Thoracic aorta (tissue), 2 donors: Measurements from ENCODE around the gene GLOD4. TPM values are rescaled to one million over a fixed set of nuclear protein-coding genes. Genes with fewer than 3 reads are reported as not detected.
A peak's percentile ranks its signal among the peaks of the same experiment; 100 is the strongest.

ENCODE experiments used
- ATAC-seq: fragments of 150-250 bp; one replicate; pipeline ENCODE4 v1.8.0; 2017; ENCODE audit warnings: low read depth; ENCODE audit not compliant: insufficient number of reproducible peaks, low FRiP score
- DNase-seq: peaks from one replicate; pipeline ENCODE4 v3.0.0-alpha.2; 2020; ENCODE audit warnings: low spot score
- H3K27ac ChIP-seq, 2 donors: fragments of 200-600 bp; sonication (generic); 1 replicate in 1 of 2; 2 replicates in 1 of 2; pipeline ENCODE4 v1.5.1; 2016; ENCODE audit warnings: mild to moderate bottlenecking in 2 of 2, moderate library complexity in 2 of 2
- H3K27me3 ChIP-seq: fragments of 200-600 bp; sonication (generic); replicated peaks from 2 replicates; pipeline ENCODE4 v1.6.0; 2016; ENCODE audit warnings: mild to moderate bottlenecking; ENCODE audit not compliant: insufficient read depth
- H3K36me3 ChIP-seq: fragments of 200-600 bp; sonication (generic); one replicate; pipeline ENCODE4 v1.5.1; 2016
- H3K4me1 ChIP-seq, 2 donors: fragments of 200-600 bp; sonication (generic); 1 replicate in 1 of 2; 2 replicates in 1 of 2; pipeline versions ENCODE4 v1.5.1 to v1.6.0; 2016; ENCODE audit warnings: low read depth in 2 of 2, mild to moderate bottlenecking in 1 of 2; ENCODE audit not compliant: control insufficient read depth in 1 of 2
- H3K4me3 ChIP-seq: fragments of 200-600 bp; sonication (generic); 2 replicates; pipeline ENCODE4 v1.5.1; 2016; ENCODE audit warnings: mild to moderate bottlenecking
- H3K9me3 ChIP-seq: fragments of 200-600 bp; sonication (generic); 2 replicates; pipeline ENCODE4 v1.5.1; 2016
- CTCF ChIP-seq: fragments of 200-600 bp; sonication (generic); IDR thresholded peaks from one replicate; pipeline ENCODE4 v1.5.1; 2019; ENCODE audit warnings: antibody characterized with exemption
- total RNA-seq, 2 donors: library from RNA; depleted of rRNA; stranded (reverse); fragments of >200 nt; gene quantifications; one replicate each; pipeline versions ENCODE4 v1.1.0 to v1.2.3, GENCODE V29; 2016

The GLOD4 gene
- total RNA-seq, 2 donors from 2014 or later = 28.7 to 47.4 TPM

- Histone ChIP-seq H3K36me3 (peaks cover 55% of the 10 kb centered on the region), H3K9me3 (no peaks in the 10 kb centered on the region), H3K27ac (no peak overlapping the region), H3K4me3 (no peak overlapping the region), H3K4me1 (no peaks in the 10 kb centered on the region), H3K27me3 (no peaks in the 10 kb centered on the region)
- DNase-seq (no peak), ATAC-seq (no peak)
- TF ChIP-seq CTCF = no peak
Observed at GRCh38 chr17:742147-742793, 39.8 kb downstream of the GLOD4 start.

- DNase-seq = no peak
- H3K4me1 ChIP-seq = no peaks in the 10 kb centered on the region
- H3K9me3 ChIP-seq = no peaks in the 10 kb centered on the region
- no peaks in the 10 kb centered on the region for H3K27me3 ChIP-seq
- TF ChIP-seq CTCF = no peak
- no peak overlapping the region for H3K4me3 ChIP-seq
- H3K36me3 ChIP-seq = peaks cover 36% of the 10 kb centered on the region
- ATAC-seq = no peak
- no peak overlapping the region for H3K27ac ChIP-seq
Observed at GRCh38 chr17:740240-741017, 41.7 kb downstream of the GLOD4 start.

GRCh38 chr17:737561-738113 is 44.4 kb downstream of the GLOD4 start:
- no peaks in the 10 kb centered on the region for H3K9me3 ChIP-seq
- H3K4me3 ChIP-seq = no peak overlapping the region
- H3K27me3 ChIP-seq = no peaks in the 10 kb centered on the region
- H3K27ac ChIP-seq = no peak overlapping the region
- TF ChIP-seq CTCF = no peak
- ATAC-seq (no peak), DNase-seq (no peak)
- H3K36me3 ChIP-seq = peaks cover 11% of the 10 kb centered on the region
- H3K4me1 ChIP-seq = peaks cover 7 to 9% of the 10 kb centered on the region in 2 donors

GRCh38 chr17:733743-734142 is 48.3 kb downstream of the GLOD4 start:
- Histone ChIP-seq H3K27me3 (no peaks in the 10 kb centered on the region), H3K27ac (no peak overlapping the region), H3K36me3 (no peaks in the 10 kb centered on the region), H3K9me3 (no peaks in the 10 kb centered on the region), H3K4me1 (peaks cover 7 to 17% of the 10 kb centered on the region in 2 donors), H3K4me3 (peak overlapping the region; percentile 81)
- no peak for TF ChIP-seq CTCF
- DNase-seq = no peak
- ATAC-seq = no peak
